CD4-positive, CD25-positive, alpha-beta regulatory T cell (primary cell): ENCODE measurements around the gene ADAP1. TPM values are rescaled to one million over a fixed set of nuclear protein-coding genes. Genes with fewer than 3 reads are reported as not detected.

Source experiments
- ATAC-seq, 2 donors: fragments of 150-1000 bp; cut with Tn5 transposase; one replicate each; pipeline ENCODE4 v1.10.0; 2021; ENCODE audit warnings: low read depth in 2 of 2, moderate number of reproducible peaks in 2 of 2, moderate library complexity in 1 of 2
- DNase-seq, 3 donors: peaks; one replicate each; pipeline versions ENCODE4 v3.0.0 to v3.0.0-alpha.2; 2012 to 2022; ENCODE audit warnings: mixed read lengths in 1 of 3
- H3K27ac ChIP-seq: one replicate; pipeline ENCODE4 v1.7.0; 2013; ENCODE audit warnings: mild to moderate bottlenecking, low read length; ENCODE audit not compliant: insufficient read depth, poor library complexity, severe bottlenecking
- H3K27me3 ChIP-seq: one replicate; pipeline ENCODE4 v1.7.0; 2013; ENCODE audit warnings: low read length; ENCODE audit not compliant: control insufficient read depth, insufficient read depth
- H3K36me3 ChIP-seq: one replicate; pipeline ENCODE4 v1.7.0; 2013; ENCODE audit warnings: mild to moderate bottlenecking, low read length, moderate library complexity; ENCODE audit not compliant: control insufficient read depth, insufficient read depth
- H3K4me1 ChIP-seq: 2 replicates; pipeline ENCODE4 v1.7.0; 2013; ENCODE audit warnings: mild to moderate bottlenecking, low read length; ENCODE audit not compliant: insufficient read depth, control insufficient read depth, poor library complexity, severe bottlenecking
- H3K4me3 ChIP-seq: one replicate; pipeline ENCODE4 v1.7.0; 2013; ENCODE audit warnings: low read depth, mild to moderate bottlenecking, low read length, moderate library complexity
- H3K9me3 ChIP-seq, 2 experiments: 1 replicate in 1 of 2; 2 replicates in 1 of 2; pipeline ENCODE4 v1.7.0; 2013; ENCODE audit warnings: low read length in 2 of 2, mild to moderate bottlenecking in 1 of 2, moderate library complexity in 1 of 2; ENCODE audit not compliant: control insufficient read depth in 2 of 2
- H3K27ac Mint-ChIP-seq, 3 donors: one replicate each; pipeline ENCODE4 v1.8.0; 2020 to 2022; ENCODE audit warnings: mild to moderate bottlenecking in 3 of 3, mixed read lengths in 3 of 3, moderate library complexity in 2 of 3
- H3K27me3 Mint-ChIP-seq: one replicate; pipeline ENCODE4 v1.8.0; 2022; ENCODE audit warnings: mild to moderate bottlenecking, mixed read lengths
- H3K36me3 Mint-ChIP-seq: one replicate; pipeline ENCODE4 v1.8.0; 2020; ENCODE audit warnings: mixed read lengths
- H3K4me1 Mint-ChIP-seq, 4 donors: one replicate each; pipeline ENCODE4 v1.8.0; 2020 to 2022; ENCODE audit warnings: mixed read lengths in 4 of 4, mild to moderate bottlenecking in 1 of 4
- H3K4me3 Mint-ChIP-seq, 4 donors: one replicate each; pipeline ENCODE4 v1.8.0; 2020 to 2022; ENCODE audit warnings: mild to moderate bottlenecking in 4 of 4, mixed read lengths in 4 of 4, moderate library complexity in 3 of 4
- H3K9me3 Mint-ChIP-seq, 7 donors: one replicate each; pipeline ENCODE4 v1.8.0; 2020 to 2022; ENCODE audit warnings: mixed read lengths in 7 of 7, mild to moderate bottlenecking in 3 of 7, moderate library complexity in 2 of 7
- polyA plus RNA-seq, 4 donors: library from polyadenylated mRNA; unstranded; fragments of 300-500 nt; fragmentation: Illumina TruSeq; gene quantifications; one replicate each; pipeline ENCODE4 v1.2.3, GENCODE V29; 2021
- total RNA-seq: library from RNA; stranded (reverse); gene quantifications from one replicate; pipeline ENCODE4 v1.2.3, GENCODE V29; 2022

The ADAP1 gene
- total and polyA plus RNA-seq, 5 donors from 2014 or later: 2.9 to 8.8 (median 5.5) TPM

- no peaks in the 10 kb centered on the region for H3K9me3 ChIP-seq
- Mint-ChIP-seq H3K27me3 (no peaks in the 10 kb centered on the region), H3K4me3 (no peak overlapping the region), H3K9me3 (no peaks in the 10 kb centered on the region), H3K36me3 (peaks cover 21% of the 10 kb centered on the region), H3K4me1 (peaks cover 0 to 4% (median 0%) of the 10 kb centered on the region in 4 donors), H3K27ac (no peak overlapping the region)
- peaks cover 68% of the 10 kb centered on the region for H3K36me3 ChIP-seq
- H3K4me1 ChIP-seq: no peaks in the 10 kb centered on the region
- no peak overlapping the region for H3K4me3 ChIP-seq
- ATAC-seq: no peak
- DNase-seq: no peak
- H3K27me3 ChIP-seq: no peaks in the 10 kb centered on the region
- no peak overlapping the region for H3K27ac ChIP-seq
These were observed 60.8 kb downstream of the ADAP1 start for GRCh38 chr7:893686-894085.

- no peaks in the 10 kb centered on the region for H3K27me3 ChIP-seq
- peaks cover 75% of the 10 kb centered on the region for H3K36me3 ChIP-seq
- no peaks in the 10 kb centered on the region for H3K9me3 Mint-ChIP-seq
- no peak overlapping the region for H3K4me3 ChIP-seq
- no peak for DNase-seq
- peaks cover 0 to 4% (median 0%) of the 10 kb centered on the region in 4 donors for H3K4me1 Mint-ChIP-seq
- ATAC-seq: no peak
- no peaks in the 10 kb centered on the region for H3K9me3 ChIP-seq
- no peak overlapping the region for H3K27ac Mint-ChIP-seq
- H3K36me3 Mint-ChIP-seq: peaks cover 21% of the 10 kb centered on the region
- no peaks in the 10 kb centered on the region for H3K4me1 ChIP-seq
- H3K27ac ChIP-seq: no peak overlapping the region
- H3K4me3 Mint-ChIP-seq: no peak overlapping the region
- no peaks in the 10 kb centered on the region for H3K27me3 Mint-ChIP-seq
These were observed 61.6 kb downstream of the ADAP1 start for GRCh38 chr7:892648-893593.

GRCh38 chr7:891805-892204 is 62.7 kb downstream of the ADAP1 start:
- no peak overlapping the region for H3K27ac ChIP-seq

GRCh38 chr7:891291-891690 is 63.2 kb downstream of the ADAP1 start:
- H3K4me1 ChIP-seq: no peaks in the 10 kb centered on the region
- H3K27ac Mint-ChIP-seq: no peak overlapping the region
- peaks cover 0 to 3% (median 1%) of the 10 kb centered on the region in 4 donors for H3K4me1 Mint-ChIP-seq
- H3K9me3 ChIP-seq: no peaks in the 10 kb centered on the region
- no peak overlapping the region for H3K4me3 Mint-ChIP-seq
- H3K36me3 ChIP-seq: peaks cover 87% of the 10 kb centered on the region
- DNase-seq (no peak), ATAC-seq (no peak)
- H3K27me3 Mint-ChIP-seq: no peaks in the 10 kb centered on the region
- peaks cover 19% of the 10 kb centered on the region for H3K36me3 Mint-ChIP-seq
- no peaks in the 10 kb centered on the region for H3K9me3 Mint-ChIP-seq
- no peak overlapping the region for H3K4me3 ChIP-seq
- H3K27ac ChIP-seq: no peak overlapping the region
- no peaks in the 10 kb centered on the region for H3K27me3 ChIP-seq

More at GRCh38 chr7:891805-892204, 62.7 kb downstream of the ADAP1 start:
- Histone ChIP-seq H3K4me3 (no peak overlapping the region), H3K9me3 (no peaks in the 10 kb centered on the region), H3K4me1 (no peaks in the 10 kb centered on the region), H3K27me3 (no peaks in the 10 kb centered on the region), H3K36me3 (peaks cover 86% of the 10 kb centered on the region)
- Mint-ChIP-seq H3K36me3 (peaks cover 21% of the 10 kb centered on the region), H3K9me3 (no peaks in the 10 kb centered on the region), H3K27me3 (no peaks in the 10 kb centered on the region), H3K4me1 (peaks cover 0 to 4% (median 0%) of the 10 kb centered on the region in 4 donors), H3K4me3 (no peak overlapping the region), H3K27ac (no peak overlapping the region)
- DNase-seq (no peak), ATAC-seq (no peak)

- no peaks in the 10 kb centered on the region for H3K4me1 ChIP-seq
- Mint-ChIP-seq H3K27me3 (no peaks in the 10 kb centered on the region), H3K36me3 (peaks cover 15% of the 10 kb centered on the region), H3K9me3 (no peaks in the 10 kb centered on the region), H3K4me3 (no peak overlapping the region), H3K27ac (no peak overlapping the region), H3K4me1 (peaks cover 0 to 4% (median 0%) of the 10 kb centered on the region in 4 donors)
- peaks cover 86% of the 10 kb centered on the region for H3K36me3 ChIP-seq
- H3K27ac ChIP-seq: no peak overlapping the region
- no peaks in the 10 kb centered on the region for H3K27me3 ChIP-seq
- DNase-seq (no peak), ATAC-seq (no peak)
- no peak overlapping the region for H3K4me3 ChIP-seq
- H3K9me3 ChIP-seq: no peaks in the 10 kb centered on the region
These were observed 63.6 kb downstream of the ADAP1 start for GRCh38 chr7:890868-891267.

- Mint-ChIP-seq H3K27me3 (no peaks in the 10 kb centered on the region), H3K9me3 (no peaks in the 10 kb centered on the region), H3K4me3 (no peak overlapping the region), H3K4me1 (peaks cover 0 to 11% (median 0%) of the 10 kb centered on the region in 4 donors), H3K27ac (no peak overlapping the region), H3K36me3 (peaks cover 7% of the 10 kb centered on the region)
- Histone ChIP-seq H3K27ac (no peak overlapping the region), H3K36me3 (peaks cover 71% of the 10 kb centered on the region), H3K4me1 (no peaks in the 10 kb centered on the region), H3K27me3 (no peaks in the 10 kb centered on the region), H3K9me3 (no peaks in the 10 kb centered on the region), H3K4me3 (no peak overlapping the region)
- DNase-seq: no peak
- ATAC-seq: no peak
These were observed 65.1 kb downstream of the ADAP1 start for GRCh38 chr7:889391-889790.

- Histone ChIP-seq H3K4me3 (no peak overlapping the region), H3K27ac (no peak overlapping the region), H3K9me3 (no peaks in the 10 kb centered on the region), H3K27me3 (no peaks in the 10 kb centered on the region), H3K4me1 (no peaks in the 10 kb centered on the region), H3K36me3 (peaks cover 67% of the 10 kb centered on the region)
- Mint-ChIP-seq H3K27me3 (no peaks in the 10 kb centered on the region), H3K4me3 (no peak overlapping the region), H3K4me1 (peaks cover 0 to 12% (median 0%) of the 10 kb centered on the region in 4 donors), H3K36me3 (peaks cover 7% of the 10 kb centered on the region), H3K27ac (no peak overlapping the region), H3K9me3 (no peaks in the 10 kb centered on the region)
- DNase-seq: no peak
- no peak for ATAC-seq
These were observed 65.5 kb downstream of the ADAP1 start for GRCh38 chr7:889025-889390.
